Measurements from ENCODE around the gene ARHGEF19.
A peak's percentile ranks its signal among the peaks of the same experiment; 100 is the strongest.
"Not testable (repeated sequence)": the region's sequence is repeated elsewhere in the genome, so short reads cannot be mapped to it uniquely, and the experiment has no call there.

The ARHGEF19 gene

DNA sequence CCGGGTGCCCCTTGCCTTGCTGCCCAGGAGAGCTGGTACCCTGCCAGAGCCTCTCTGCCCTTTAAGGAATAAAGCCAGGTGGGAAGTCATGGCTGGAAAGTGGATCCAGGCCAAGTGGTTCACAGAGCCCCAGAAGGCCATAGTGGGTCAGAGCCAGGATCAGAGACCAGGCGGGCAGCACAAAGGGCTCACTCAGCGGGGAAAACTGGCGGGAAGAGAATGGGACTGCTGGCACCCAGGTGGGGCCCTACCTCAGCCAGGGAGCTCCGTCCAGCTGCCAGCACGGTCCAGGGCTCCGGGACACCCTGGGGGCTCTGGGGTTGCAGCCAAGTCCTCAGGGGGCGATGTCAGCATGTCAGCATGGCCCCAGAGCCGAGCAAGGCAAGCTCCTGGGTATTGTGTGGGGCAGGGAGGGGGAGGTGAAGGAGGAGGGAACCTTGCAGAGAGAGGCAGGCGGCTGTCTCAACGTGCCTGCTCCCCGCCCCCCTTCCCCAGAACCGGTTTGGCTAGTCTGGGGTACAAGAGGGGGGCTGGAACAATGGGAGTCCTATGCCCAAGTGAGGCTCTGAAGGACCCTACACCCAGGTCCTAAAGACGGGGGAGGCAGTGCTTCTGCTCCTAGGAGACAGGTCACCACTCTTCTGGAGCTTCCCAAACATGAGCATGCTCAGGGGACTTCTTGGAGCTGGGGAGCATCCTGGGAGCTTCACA lies at the start of gene ARHGEF19:
TSS of gene ARHGEF19 (minus strand) at position 402 of the 711 bp plus-strand sequence. CDS start 3,598 bp downstream, outside the sequence.
- peak within 1 kb of the TSS; percentile 44 for H3K4me3 ChIP-seq (ENCODE audit: low read depth, low read length)

DNA sequence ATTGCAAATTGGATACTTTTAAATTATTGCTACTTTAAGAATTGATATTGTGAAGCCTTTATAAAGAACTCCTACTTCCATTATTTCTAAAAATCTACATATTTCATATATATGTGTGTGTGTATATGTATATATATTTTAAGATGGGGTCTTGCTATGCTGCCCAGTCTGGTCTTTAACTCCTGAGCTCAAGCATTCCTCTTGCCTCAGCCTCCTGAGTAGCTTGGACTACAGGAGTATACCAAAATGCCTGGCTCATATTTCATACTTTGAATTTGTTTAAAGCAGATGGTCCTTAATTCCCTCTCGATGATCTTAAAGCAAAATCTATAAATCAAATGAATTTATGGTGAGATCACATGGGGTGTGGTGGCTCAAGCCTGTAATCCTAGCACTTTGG lies 49.6 kb upstream of the ARHGEF19 start:
- no peak overlapping the region for H3K4me3 ChIP-seq (ENCODE audit: low read depth, low read length)

DNA sequence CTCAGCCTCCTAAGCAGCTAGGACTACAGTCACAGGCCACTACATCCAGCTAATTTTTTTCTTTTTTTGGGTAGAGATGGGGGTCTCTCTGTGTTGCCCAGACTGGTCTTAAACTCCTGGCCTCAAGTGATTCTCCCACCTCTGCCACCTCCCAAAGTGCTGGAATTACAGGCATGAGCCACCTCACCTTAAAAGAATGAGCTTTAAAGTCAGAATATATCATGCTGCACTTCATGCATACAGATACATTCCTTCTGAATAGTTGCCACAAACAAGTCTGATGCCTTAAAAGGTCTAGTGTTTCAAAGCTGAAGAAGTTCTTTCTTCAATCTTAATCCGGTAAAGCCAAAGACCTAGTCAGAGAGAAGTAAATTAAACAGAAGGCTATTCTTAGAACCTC lies 48.4 kb upstream of the ARHGEF19 start:
- no peak overlapping the region for H3K4me3 ChIP-seq (ENCODE audit: low read depth, low read length)

DNA sequence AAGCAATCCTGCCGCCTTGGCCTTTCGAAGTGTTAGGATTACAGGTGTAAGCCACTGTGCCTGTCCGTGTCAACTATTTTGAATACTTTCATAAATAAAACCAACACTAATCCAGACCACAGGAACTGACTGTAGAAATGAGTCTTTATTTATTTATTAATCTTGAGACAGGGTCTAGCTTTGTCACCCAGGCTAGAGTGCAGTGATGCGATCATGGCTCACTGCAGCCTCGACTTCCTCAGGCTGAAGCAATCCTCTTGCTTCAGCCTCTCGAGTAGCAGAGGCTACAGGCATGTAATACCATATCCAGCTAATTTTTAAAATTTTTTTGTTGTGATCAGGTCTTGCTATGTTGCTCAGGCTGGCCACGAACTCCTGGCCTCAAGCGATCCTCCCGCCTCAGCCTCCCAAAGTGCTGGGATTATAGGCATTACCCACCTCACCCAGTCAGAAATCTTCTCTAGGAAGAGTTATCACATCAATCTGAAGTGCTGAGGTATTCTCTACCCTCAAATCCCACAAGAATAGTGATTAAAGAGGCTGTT lies 46.2 kb upstream of the ARHGEF19 start:
- no peak overlapping the region for H3K4me3 ChIP-seq (ENCODE audit: low read depth, low read length)

DNA sequence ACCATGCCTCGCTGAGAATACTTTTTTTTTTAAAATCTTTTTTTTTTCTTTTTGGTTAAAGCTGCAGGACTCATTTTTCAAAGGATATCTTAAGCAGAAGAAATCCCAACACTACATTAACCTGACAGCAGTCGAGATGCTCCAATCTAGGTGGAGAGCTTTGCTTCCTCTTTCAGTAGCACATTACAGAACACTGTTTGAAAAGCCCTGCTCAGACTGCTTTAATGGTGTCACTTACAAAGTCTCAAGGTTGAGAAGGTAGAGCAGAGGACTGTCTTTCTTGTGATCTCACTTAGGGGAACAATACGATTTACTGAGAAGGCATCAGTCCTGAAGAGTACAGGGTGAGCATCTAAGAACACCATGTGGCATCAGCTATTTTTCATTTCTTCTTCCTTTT lies 45.5 kb upstream of the ARHGEF19 start:
- H3K4me3 ChIP-seq (ENCODE audit: low read depth, low read length) = no peak overlapping the region

GRCh38 chr1:16257556-16257955 lies 45.1 kb upstream of the ARHGEF19 start:
- H3K4me3 ChIP-seq (ENCODE audit: low read depth, low read length) = not testable (repeated sequence)

GRCh38 chr1:16256478-16256877 lies 44.0 kb upstream of the ARHGEF19 start:
- H3K4me3 ChIP-seq (ENCODE audit: low read depth, low read length) = no peak overlapping the region

DNA sequence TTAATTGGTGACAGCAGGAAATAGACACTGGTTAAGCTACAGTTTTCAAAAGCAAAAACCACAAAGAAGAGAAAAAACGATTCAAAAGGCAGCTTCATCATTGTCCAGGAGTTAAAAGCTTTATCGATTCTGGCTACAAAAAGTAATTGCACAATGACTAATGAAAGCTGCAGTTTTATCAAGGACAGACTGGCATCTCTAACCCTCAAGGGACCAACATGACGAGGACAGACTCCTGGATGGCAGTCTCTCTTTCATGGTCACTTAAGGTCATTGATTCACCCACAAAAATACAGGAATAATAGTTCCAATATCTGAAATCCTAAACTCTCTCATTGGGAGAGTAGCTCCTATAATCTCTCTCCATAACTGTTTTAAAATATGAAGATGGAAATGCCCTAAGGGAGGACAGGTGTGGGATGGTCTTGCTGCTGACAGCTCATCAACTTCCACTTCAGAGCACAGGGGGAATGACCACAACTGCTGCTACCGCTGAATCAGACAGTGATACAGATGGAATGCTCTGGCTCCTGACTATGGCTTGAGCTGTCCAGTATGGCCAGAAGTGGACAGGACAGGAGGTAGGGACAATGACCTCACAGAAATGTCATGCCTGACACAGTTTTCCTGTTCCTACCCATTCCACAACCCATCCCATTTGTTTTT lies 41.9 kb upstream of the ARHGEF19 start:
- H3K4me3 ChIP-seq (ENCODE audit: low read depth, low read length) = no peak overlapping the region

DNA sequence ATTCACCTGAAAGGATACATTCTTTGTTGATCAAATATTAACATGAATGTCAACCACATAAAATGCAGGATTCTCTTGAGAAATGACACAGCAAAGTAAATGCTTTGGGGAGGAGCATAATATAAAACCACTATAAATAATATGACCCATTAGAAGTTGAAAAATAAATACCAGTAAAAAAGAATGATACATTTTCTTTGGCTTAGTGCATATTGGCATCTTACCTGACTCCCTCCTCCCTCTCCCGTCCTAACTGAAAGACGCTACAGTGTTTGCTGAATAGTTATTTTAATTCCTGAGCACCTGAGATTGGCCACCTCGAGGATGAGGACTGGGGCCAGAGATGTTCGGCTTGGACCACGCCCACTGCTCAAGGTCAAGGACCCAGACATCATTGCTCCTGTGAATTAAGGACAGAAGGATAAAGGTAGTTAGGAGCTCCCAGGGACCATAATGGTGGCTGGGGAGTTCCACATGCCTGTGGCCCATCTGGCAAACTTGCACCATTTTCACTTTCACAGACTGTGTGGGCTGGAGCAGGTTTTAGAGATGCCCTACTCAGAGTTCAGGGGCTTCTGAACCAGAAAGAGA lies 41.0 kb upstream of the ARHGEF19 start:
- no peak overlapping the region for H3K4me3 ChIP-seq (ENCODE audit: low read depth, low read length)

- no peak overlapping the region for H3K4me3 ChIP-seq (ENCODE audit: low read depth, low read length)
Observed at GRCh38 chr1:16252912-16253311, 40.5 kb upstream of the ARHGEF19 start.

DNA sequence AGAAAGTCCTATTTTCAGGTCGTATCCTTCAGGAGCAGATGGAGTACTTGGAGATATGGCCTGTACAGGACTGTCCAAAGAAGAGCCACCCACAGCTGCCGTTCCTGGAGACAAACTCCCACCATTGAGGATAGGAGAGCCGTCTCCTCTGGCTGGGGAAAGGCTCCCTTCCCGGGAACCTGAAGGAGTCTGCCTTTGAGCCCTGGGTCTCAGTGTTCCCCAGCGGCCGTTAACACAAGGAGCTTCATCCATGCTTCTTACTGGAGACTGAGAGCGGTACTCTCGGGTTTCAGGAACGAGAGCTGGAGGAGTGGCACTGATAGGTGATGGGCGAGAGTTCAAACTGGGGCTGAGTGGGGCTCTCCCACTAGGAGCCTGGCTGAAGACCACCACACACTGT lies 38.9 kb upstream of the ARHGEF19 start:
- H3K4me3 ChIP-seq (ENCODE audit: low read depth, low read length) = no peak overlapping the region

- no peak overlapping the region for H3K4me3 ChIP-seq (ENCODE audit: low read depth, low read length)
Observed at GRCh38 chr1:16250524-16251251, 38.2 kb upstream of the ARHGEF19 start.

DNA sequence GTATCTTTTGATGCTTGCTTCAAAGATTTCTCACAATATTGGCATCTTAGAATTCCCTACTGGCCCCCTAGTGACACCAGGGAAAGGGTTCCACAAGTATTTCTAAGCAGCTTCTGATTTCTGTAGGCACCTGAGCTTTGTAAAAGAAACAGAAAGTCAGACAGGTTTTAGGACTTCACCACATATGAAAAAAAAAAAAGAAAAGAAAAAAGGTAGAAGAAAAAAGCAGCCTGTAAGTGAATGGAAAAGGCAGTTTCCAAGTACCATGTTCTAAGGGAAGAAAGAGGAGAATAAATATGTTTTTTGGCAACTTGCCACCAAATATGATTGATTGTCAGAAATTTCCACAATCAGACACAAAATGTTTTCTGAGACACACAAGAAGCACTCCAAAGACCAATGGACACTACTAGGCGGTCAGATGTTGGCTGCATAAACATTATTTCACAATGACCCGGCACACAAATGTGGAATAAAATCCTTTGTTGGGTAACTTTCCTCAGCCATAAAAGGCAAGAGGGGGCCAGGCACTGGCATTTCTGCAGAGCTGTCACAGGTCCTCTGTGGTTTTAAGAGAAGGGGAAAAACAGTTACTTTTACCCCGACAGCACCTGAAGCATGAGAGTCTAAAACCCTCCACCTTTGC lies 37.3 kb upstream of the ARHGEF19 start:
- H3K4me3 ChIP-seq (ENCODE audit: low read depth, low read length) = no peak overlapping the region

DNA sequence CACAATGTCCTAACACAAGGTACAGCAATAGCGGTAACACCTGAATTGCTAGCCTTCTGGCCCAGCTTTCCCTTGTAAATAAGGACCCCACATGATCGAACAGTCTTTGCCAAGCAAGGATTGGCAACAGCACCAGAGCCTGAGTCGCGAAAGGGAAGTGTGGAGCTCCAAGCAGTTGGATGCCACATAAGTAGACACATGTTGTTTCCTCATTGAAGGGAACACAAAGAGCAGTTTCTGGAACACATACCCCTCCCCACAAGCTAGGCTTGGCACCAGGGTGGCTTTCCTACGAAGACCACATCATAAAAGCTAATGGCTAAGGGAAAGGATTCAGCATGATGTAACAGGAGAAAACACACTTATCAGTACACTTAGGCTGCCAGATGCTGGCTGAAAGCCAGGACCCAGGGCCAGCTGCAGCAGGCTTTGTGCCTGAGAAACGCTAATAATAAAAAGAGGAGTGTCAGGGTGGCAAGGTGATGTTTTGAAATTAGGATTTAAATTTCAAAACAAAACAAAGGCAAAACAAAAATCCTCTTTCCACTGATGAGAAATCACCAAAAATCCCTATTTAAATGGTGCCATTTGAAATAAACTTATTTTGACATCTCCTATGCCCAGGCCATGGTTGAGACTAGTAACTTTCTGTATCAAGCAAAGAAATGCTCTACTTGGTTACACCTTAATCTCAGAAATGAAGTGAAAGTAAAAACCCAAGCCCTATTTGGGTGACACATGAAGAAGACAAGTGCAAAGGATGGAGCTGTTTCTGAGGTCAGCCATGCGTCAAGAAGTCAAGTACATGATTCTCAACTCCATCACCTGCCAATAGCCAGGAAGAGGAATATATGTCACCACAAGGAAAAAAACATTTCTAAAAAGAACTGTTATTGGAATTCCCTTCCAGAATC lies 36.4 kb upstream of the ARHGEF19 start:
- no peak overlapping the region for H3K4me3 ChIP-seq (ENCODE audit: low read depth, low read length)

DNA sequence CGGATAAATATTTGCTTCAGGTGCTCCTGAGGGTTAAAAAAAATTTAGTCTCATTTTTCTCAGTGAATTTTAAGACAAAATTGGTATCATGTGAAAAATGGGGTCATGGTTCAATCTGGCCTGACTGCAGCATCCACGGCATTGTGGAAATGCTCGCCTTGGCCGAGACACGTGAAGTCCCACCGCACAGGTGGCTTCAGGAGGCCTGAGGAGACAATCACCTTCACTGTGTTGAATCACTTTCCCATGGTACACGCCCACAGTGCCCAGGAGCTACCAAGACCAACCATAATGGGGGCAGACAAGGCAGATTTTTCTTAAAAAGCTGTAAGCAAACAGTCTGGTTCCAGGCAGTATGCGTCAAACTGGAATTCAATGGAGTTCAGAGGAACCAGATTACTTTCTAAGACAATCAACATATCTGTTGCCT lies 35.6 kb upstream of the ARHGEF19 start:
- no peak overlapping the region for H3K4me3 ChIP-seq (ENCODE audit: low read depth, low read length)

DNA sequence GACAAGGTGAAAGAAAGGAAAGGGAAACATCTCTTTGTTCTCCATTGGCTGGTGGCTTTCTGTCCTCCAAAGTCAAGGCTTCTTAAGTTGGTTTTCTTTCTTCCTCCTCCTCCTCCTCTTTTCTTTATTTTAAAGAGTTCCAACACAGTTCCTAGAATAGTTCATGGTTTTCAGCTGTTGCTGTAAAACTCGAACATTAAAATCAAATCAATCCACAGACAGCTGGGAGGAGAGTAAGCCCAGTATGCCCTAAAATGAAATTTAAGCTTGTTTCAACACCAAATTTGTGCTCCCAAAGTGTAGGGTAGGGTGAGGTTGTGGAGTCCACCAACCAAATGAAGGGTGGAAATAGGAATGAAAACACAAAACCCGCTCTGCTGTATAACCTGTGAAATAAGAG lies 35.0 kb upstream of the ARHGEF19 start:
- no peak overlapping the region for H3K4me3 ChIP-seq (ENCODE audit: low read depth, low read length)

DNA sequence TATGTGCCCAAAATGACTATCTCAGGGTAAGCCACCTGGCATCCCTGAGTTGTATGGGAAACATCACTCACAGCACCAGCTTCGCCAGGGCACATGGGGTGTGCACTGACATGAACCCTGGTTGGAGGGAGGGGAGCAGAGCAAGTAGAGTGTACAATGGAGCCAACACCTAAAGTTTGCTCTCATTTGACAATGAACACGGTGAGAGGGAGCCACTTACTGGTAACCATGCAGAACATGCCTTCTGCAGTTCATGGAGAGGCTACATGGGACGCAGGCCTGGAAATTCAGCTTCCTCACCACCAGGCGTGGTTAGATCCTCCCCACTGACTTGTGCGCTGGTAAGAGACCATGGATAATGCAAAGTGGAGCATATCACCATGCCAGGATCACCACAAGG lies 34.5 kb upstream of the ARHGEF19 start:
- H3K4me3 ChIP-seq (ENCODE audit: low read depth, low read length) = no peak overlapping the region

DNA sequence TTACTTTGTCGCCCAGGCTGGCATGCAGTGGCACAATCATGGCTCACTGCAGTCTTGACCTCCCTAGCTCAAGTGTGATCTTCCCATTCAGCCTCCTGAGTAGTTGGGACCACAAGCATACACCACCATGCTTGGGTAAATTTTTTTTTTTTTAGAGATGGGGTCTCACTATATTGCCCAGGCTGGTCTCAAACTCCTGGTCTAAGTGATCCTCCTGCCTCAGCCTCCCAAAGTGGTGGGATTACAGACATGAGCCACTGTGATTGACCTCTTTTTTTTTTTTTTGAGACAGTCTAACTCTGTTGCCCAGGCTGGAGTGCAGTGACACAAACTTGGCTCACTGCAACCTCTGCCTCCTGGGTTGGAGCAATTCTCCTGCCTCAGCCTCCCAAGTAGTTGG lies 33.8 kb upstream of the ARHGEF19 start:
- not testable (repeated sequence) for H3K4me3 ChIP-seq (ENCODE audit: low read depth, low read length)

DNA sequence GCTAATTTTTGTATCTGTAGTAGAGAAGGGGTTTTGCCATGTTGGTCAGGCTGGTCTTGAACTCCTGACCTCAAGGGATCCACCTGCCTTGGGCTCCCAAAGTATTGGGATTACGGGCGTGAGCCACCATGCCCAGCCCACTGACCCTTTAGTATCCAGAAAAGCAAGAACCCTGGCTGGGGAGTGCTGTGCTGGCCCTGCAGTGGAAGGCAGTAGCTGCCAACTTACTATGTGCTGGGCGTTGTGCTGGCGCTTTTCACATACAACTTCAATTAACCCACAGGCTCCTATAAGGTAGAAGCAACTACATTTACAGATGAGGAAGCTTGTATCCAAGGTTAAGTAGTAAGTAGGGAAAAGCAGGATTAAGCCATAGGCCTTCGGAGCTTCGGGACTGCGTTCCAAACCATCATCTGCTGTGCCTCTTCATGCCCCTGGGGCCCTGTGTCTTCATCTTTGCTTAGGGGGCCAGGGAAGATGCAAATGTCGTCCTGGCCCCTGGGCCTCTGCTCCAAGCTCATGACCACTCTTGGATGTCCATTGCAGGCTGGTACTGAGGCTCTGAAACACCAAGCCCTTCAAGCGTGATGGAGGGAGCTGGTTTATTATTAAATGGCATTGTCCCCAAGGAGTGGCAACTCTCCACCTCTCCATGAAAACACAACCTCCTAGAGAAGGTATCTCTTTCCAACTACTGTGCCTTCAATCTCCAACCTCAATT lies 33.2 kb upstream of the ARHGEF19 start:
- H3K4me3 ChIP-seq (ENCODE audit: low read depth, low read length) = no peak overlapping the region
